Measurements from ENCODE around the gene LY86. TPM values are rescaled to one million over a fixed set of nuclear protein-coding genes. Genes with fewer than 3 reads are reported as not detected.

The LY86 gene
- total RNA-seq, 1 donor from 2014 or later: 1.2 TPM

GRCh38 chr6:6557886-6558285 is 30.6 kb upstream of the LY86 start:
- Histone ChIP-seq H3K4me3 (no peak overlapping the region), H3K36me3 (no peaks in the 10 kb centered on the region), H3K4me1 (no peaks in the 10 kb centered on the region), H3K9me3 (replicated peaks) (no peaks in the 10 kb centered on the region), H3K27ac (replicated peaks) (no peak overlapping the region), H3K27me3 (ENCODE audit: low read depth) (no peaks in the 10 kb centered on the region)
- DNase-seq: no peak
- intact Hi-C loops (cut with micrococcal nuclease): no loop called here
- TF ChIP-seq CTCF (IDR thresholded peaks at IDR 0.05; ENCODE audit: borderline replicate concordance): no peak

- no peaks in the 10 kb centered on the region for H3K36me3 ChIP-seq
- H3K27ac ChIP-seq (replicated peaks): no peak overlapping the region
- intact Hi-C loops (cut with micrococcal nuclease): no loop called here
- no peak for DNase-seq
- no peaks in the 10 kb centered on the region for H3K9me3 ChIP-seq (replicated peaks)
- no peaks in the 10 kb centered on the region for H3K27me3 ChIP-seq (ENCODE audit: low read depth)
- TF ChIP-seq CTCF (IDR thresholded peaks at IDR 0.05; ENCODE audit: borderline replicate concordance): no peak
- no peaks in the 10 kb centered on the region for H3K4me1 ChIP-seq
- H3K4me3 ChIP-seq: no peak overlapping the region
Observed at GRCh38 chr6:6559994-6560570, 28.4 kb upstream of the LY86 start.

- Histone ChIP-seq H3K4me1 (no peaks in the 10 kb centered on the region), H3K27me3 (ENCODE audit: low read depth) (no peaks in the 10 kb centered on the region), H3K9me3 (replicated peaks) (no peaks in the 10 kb centered on the region), H3K36me3 (no peaks in the 10 kb centered on the region), H3K27ac (replicated peaks) (no peak overlapping the region), H3K4me3 (no peak overlapping the region)
- TF ChIP-seq CTCF (IDR thresholded peaks at IDR 0.05; ENCODE audit: borderline replicate concordance): peak; percentile 38
- no peak for DNase-seq
- intact Hi-C loops (cut with micrococcal nuclease): no loop called here
Observed at GRCh38 chr6:6560909-6561308, 27.6 kb upstream of the LY86 start.

GRCh38 chr6:6564154-6564553 is 24.4 kb upstream of the LY86 start:
- intact Hi-C loops (cut with micrococcal nuclease): no loop called here
- H3K27me3 ChIP-seq (ENCODE audit: low read depth): no peaks in the 10 kb centered on the region
- H3K27ac ChIP-seq (replicated peaks): no peak overlapping the region
- H3K36me3 ChIP-seq: no peaks in the 10 kb centered on the region
- no peaks in the 10 kb centered on the region for H3K9me3 ChIP-seq (replicated peaks)
- TF ChIP-seq CTCF (IDR thresholded peaks at IDR 0.05; ENCODE audit: borderline replicate concordance): no peak
- no peak for DNase-seq
- H3K4me1 ChIP-seq: no peaks in the 10 kb centered on the region
- no peak overlapping the region for H3K4me3 ChIP-seq

GRCh38 chr6:6565069-6565468 is 23.5 kb upstream of the LY86 start:
- no peaks in the 10 kb centered on the region for H3K9me3 ChIP-seq (replicated peaks)
- no peak for TF ChIP-seq CTCF (IDR thresholded peaks at IDR 0.05; ENCODE audit: borderline replicate concordance)
- intact Hi-C loops (cut with micrococcal nuclease): no loop called here
- no peaks in the 10 kb centered on the region for H3K4me1 ChIP-seq
- H3K4me3 ChIP-seq: no peak overlapping the region
- H3K27me3 ChIP-seq (ENCODE audit: low read depth): no peaks in the 10 kb centered on the region
- DNase-seq: no peak
- H3K36me3 ChIP-seq: no peaks in the 10 kb centered on the region
- H3K27ac ChIP-seq (replicated peaks): no peak overlapping the region

Measured in left ventricle myocardium inferior (tissue), 1 donor.